OCI-LY7 (cell line): ENCODE measurements around the gene B3GALT4.

Source experiments
- CTCF ChIP-seq: fragments of 200-600 bp; sonication (generic); conservative IDR thresholded peaks from 2 replicates; pipeline ENCODE4 v1.5.1; 2014; ENCODE audit warnings: mild to moderate bottlenecking, antibody characterized with exemption, low read length, moderate library complexity, mixed read lengths
- EZH2phosphoT487 ChIP-seq: fragments of 200-600 bp; sonication (generic); IDR thresholded peaks from 2 replicates; pipeline ENCODE4 v1.6.1; 2018; ENCODE audit warnings: low read depth, borderline replicate concordance, mild to moderate bottlenecking, mixed run types, antibody characterized with exemption, low read length, moderate library complexity, mixed read lengths

DNA sequence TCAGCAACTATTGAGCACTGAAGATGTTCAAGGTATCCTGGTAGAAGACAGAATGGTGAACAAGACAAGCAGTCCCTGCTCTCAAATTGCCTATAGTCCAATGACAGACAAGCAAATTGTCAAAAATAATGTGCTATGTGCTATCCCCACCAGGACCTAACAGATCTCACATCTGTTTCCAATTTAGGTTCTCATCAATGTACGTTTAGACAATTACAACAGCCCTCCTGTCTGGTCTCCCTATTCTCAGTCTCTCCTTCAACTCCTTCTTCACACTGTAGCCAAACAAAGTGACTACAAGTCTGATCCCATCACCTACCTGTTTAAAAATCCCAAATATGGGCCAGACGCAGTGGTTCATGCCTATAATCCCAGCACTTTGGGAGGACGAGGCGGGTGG is 29.4 kb downstream of the B3GALT4 start:
- no peak for TF ChIP-seq CTCF
- TF ChIP-seq EZH2phosphoT487, result no peak
